H1 (cell line): ENCODE results near the gene FRMPD4. TPM values are rescaled to one million over a fixed set of nuclear protein-coding genes. Genes with fewer than 3 reads are reported as not detected.

Experiments used
- CTCF ChIA-PET: fragments of 300-600 bp; sonication (Branson Sonifier 250); formaldehyde crosslinking; loops from one replicate; lab custom pipeline; 2021; ENCODE audit not compliant: partially characterized antibody; lab: Charles Lee
- POLR2A ChIA-PET: fragments of 300-600 bp; sonication (Branson Sonifier 250); formaldehyde crosslinking; loops from one replicate; lab custom pipeline; 2021; ENCODE audit warnings: inconsistent platforms; ENCODE audit not compliant: partially characterized antibody; lab: Charles Lee
- DNase-seq, 2 experiments: peaks; one replicate each; pipeline versions ENCODE4 v3.0.0 to v3.0.0-alpha.2; 2010 to 2022; ENCODE audit warnings: low spot score in 2 of 2, low read depth in 1 of 2, mixed read lengths in 1 of 2
- FAIRE-seq: peaks from 2 replicates; lab custom pipeline; 2011; peaks lifted over from hg19 to GRCh38; lab: Jason Lieb, UNC
- H2AFZ ChIP-seq: 2 replicates; pipeline ENCODE4 v1.8.1; 2012; ENCODE audit warnings: low read length, inconsistent platforms
- H2AK5ac ChIP-seq: 2 replicates; pipeline ENCODE4 v1.6.1; 2013; ENCODE audit warnings: low read depth, low read length
- H2BK120ac ChIP-seq: replicated peaks from 2 replicates; pipeline ENCODE3; 2013; ENCODE audit warnings: low read depth, low read length, inconsistent platforms
- H2BK12ac ChIP-seq: 2 replicates; pipeline ENCODE4 v1.6.1; 2013; ENCODE audit warnings: low read depth, low read length
- H2BK15ac ChIP-seq: 2 replicates; pipeline ENCODE4 v1.6.1; 2013; ENCODE audit warnings: low read length
- H2BK20ac ChIP-seq: 2 replicates; pipeline ENCODE4 v1.6.1; 2013; ENCODE audit warnings: low read length
- H2BK5ac ChIP-seq: 2 replicates; pipeline ENCODE4 v1.6.1; 2013; ENCODE audit warnings: low read depth, low read length
- H3K14ac ChIP-seq: 2 replicates; pipeline ENCODE4 v1.6.1; 2013; ENCODE audit warnings: inconsistent platforms; ENCODE audit not compliant: insufficient read length
- H3K18ac ChIP-seq: 2 replicates; pipeline ENCODE4 v1.6.1; 2013; ENCODE audit warnings: low read length; ENCODE audit errors: extremely low read depth
- H3K23ac ChIP-seq: 2 replicates; pipeline ENCODE4 v1.6.1; 2013; ENCODE audit warnings: inconsistent platforms; ENCODE audit not compliant: insufficient read length
- H3K23me2 ChIP-seq: 2 replicates; pipeline ENCODE4 v1.6.1; 2013; ENCODE audit warnings: low read depth, low read length
- H3K27ac ChIP-seq: 2 replicates; pipeline ENCODE4 v1.6.1; 2011; ENCODE audit warnings: low read depth, low read length, inconsistent platforms
- H3K27me3 ChIP-seq, 4 experiments: replicated peaks in 1 of 4; 1 replicate in 1 of 4; 2 replicates in 3 of 4; pipeline versions ENCODE4 v1.6.1 to v1.8.1; 2011 to 2013; ENCODE audit warnings: low read length in 3 of 4, mild to moderate bottlenecking in 3 of 4, inconsistent platforms in 2 of 4, mixed read lengths in 2 of 4, moderate library complexity in 1 of 4; ENCODE audit not compliant: control insufficient read depth in 3 of 4, insufficient read depth in 3 of 4; ENCODE audit errors: extremely low read depth in 1 of 4
- H3K36me3 ChIP-seq, 4 experiments: 2 replicates each; pipeline versions ENCODE4 v1.6.1 to v1.8.1; 2011 to 2013; ENCODE audit warnings: mild to moderate bottlenecking in 4 of 4, low read length in 3 of 4, moderate library complexity in 2 of 4, control low read depth in 1 of 4, inconsistent platforms in 1 of 4; ENCODE audit not compliant: insufficient read depth in 4 of 4, control insufficient read depth in 2 of 4
- H3K4ac ChIP-seq: replicated peaks from 2 replicates; pipeline ENCODE3; 2013; ENCODE audit warnings: low read length, low read depth, mixed read lengths, inconsistent platforms; ENCODE audit not compliant: insufficient read length
- H3K4me1 ChIP-seq, 4 experiments: replicated peaks in 1 of 4; 1 replicate in 1 of 4; 2 replicates in 3 of 4; pipeline versions ENCODE4 v1.6.1 to v1.8.1; 2011 to 2013; ENCODE audit warnings: low read length in 3 of 4, inconsistent platforms in 2 of 4, mixed read lengths in 1 of 4; ENCODE audit not compliant: insufficient read depth in 4 of 4, control insufficient read depth in 3 of 4
- H3K4me2 ChIP-seq, 2 experiments: 2 replicates each; pipeline versions ENCODE4 v1.6.1 to v1.8.1; 2011 to 2013; ENCODE audit warnings: low read depth in 2 of 2, low read length in 2 of 2, control low read depth in 1 of 2, inconsistent platforms in 1 of 2, mild to moderate bottlenecking in 1 of 2; ENCODE audit not compliant: insufficient read depth in 1 of 2
- H3K4me3 ChIP-seq, 4 experiments: fragments of 200-600, 300-600 bp in 1 of 4; sonication (generic), shearing (Covaris generic), sonication (Bioruptor Twin) in 1 of 4; 2 replicates each; pipeline versions ENCODE4 v1.5.1 to v1.8.1; 2011 to 2016; ENCODE audit warnings: low read length in 4 of 4, low read depth in 3 of 4, control low read depth in 2 of 4, inconsistent platforms in 2 of 4, mild to moderate bottlenecking in 2 of 4, mixed read lengths in 1 of 4, moderate library complexity in 1 of 4; ENCODE audit not compliant: insufficient read depth in 2 of 4; ENCODE audit errors: extremely low read depth in 1 of 4
- H3K56ac ChIP-seq: replicated peaks from 2 replicates; pipeline ENCODE3; 2013; ENCODE audit warnings: low read depth, mild to moderate bottlenecking, mixed read lengths, low read length, inconsistent platforms; ENCODE audit not compliant: insufficient read length
- H3K79me1 ChIP-seq: 2 replicates; pipeline ENCODE4 v1.6.1; 2013; ENCODE audit warnings: low read depth, low read length, control low read depth
- H3K79me2 ChIP-seq, 2 experiments: 2 replicates each; pipeline versions ENCODE4 v1.6.1 to v1.8.1; 2012 to 2013; ENCODE audit warnings: low read length in 2 of 2, mild to moderate bottlenecking in 2 of 2, inconsistent platforms in 1 of 2; ENCODE audit not compliant: insufficient read depth in 2 of 2, control insufficient read depth in 1 of 2
- H3K9ac ChIP-seq, 4 experiments: replicated peaks in 1 of 4; 1 replicate in 1 of 4; 2 replicates in 3 of 4; pipeline versions ENCODE4 v1.6.1 to v1.8.1; 2011 to 2013; ENCODE audit warnings: low read depth in 3 of 4, low read length in 3 of 4, control low read depth in 2 of 4, mild to moderate bottlenecking in 2 of 4, moderate library complexity in 2 of 4, inconsistent platforms in 1 of 4; ENCODE audit errors: extremely low read depth in 1 of 4
- H3K9me3 ChIP-seq, 2 experiments: 2 replicates each; pipeline versions ENCODE4 v1.6.1 to v1.8.1; 2012 to 2013; ENCODE audit warnings: mild to moderate bottlenecking in 2 of 2, moderate library complexity in 2 of 2, control low read depth in 1 of 2, inconsistent platforms in 1 of 2, low read depth in 1 of 2, low read length in 1 of 2, mixed read lengths in 1 of 2; ENCODE audit not compliant: insufficient read depth in 2 of 2
- H4K20me1 ChIP-seq, 2 experiments: replicated peaks in 1 of 2; 2 replicates each; pipeline versions ENCODE3 to v1.8.1; 2011 to 2013; ENCODE audit warnings: inconsistent platforms in 2 of 2, low read length in 2 of 2, mild to moderate bottlenecking in 1 of 2; ENCODE audit not compliant: insufficient read depth in 2 of 2, control insufficient read depth in 1 of 2
- H4K5ac ChIP-seq: 2 replicates; pipeline ENCODE4 v1.6.1; 2013; ENCODE audit warnings: low read length, low read depth, mixed read lengths, inconsistent platforms; ENCODE audit not compliant: insufficient read length
- H4K8ac ChIP-seq: 2 replicates; pipeline ENCODE4 v1.8.0; 2013; ENCODE audit warnings: mild to moderate bottlenecking, moderate library complexity, low read length, inconsistent platforms; ENCODE audit not compliant: insufficient read depth; ENCODE audit errors: extremely low read depth
- H4K91ac ChIP-seq: replicated peaks from 2 replicates; pipeline ENCODE3; 2013; ENCODE audit warnings: low read length, mixed read lengths, inconsistent platforms; ENCODE audit not compliant: insufficient read length
- CBX5 ChIP-seq: fragments of 300-800, 300-1000 bp; sonication (generic); IDR thresholded peaks from 2 replicates; pipeline ENCODE4 v1.7.1; 2016; ENCODE audit warnings: antibody characterized with exemption, low read length, low read depth
- CTBP2 ChIP-seq: IDR thresholded peaks from 2 replicates; pipeline ENCODE4 v1.7.0; 2011; ENCODE audit warnings: borderline replicate concordance, mild to moderate bottlenecking, moderate library complexity, mixed read lengths, low read length; ENCODE audit not compliant: insufficient read depth, insufficient read length
- EGR1 ChIP-seq: IDR thresholded peaks from 2 replicates; pipeline ENCODE4 v1.6.1; 2011; ENCODE audit warnings: low read depth, low read length, borderline replicate concordance
- EP300 ChIP-seq, 2 experiments: IDR thresholded peaks; 1 replicate in 1 of 2; 2 replicates in 1 of 2; pipeline ENCODE4 v1.6.1; 2011 to 2012; ENCODE audit warnings: low read depth in 2 of 2, low read length in 2 of 2, mild to moderate bottlenecking in 2 of 2, borderline replicate concordance in 1 of 2, inconsistent platforms in 1 of 2, moderate library complexity in 1 of 2
- EZH2 ChIP-seq: fragments of 200-600 bp; sonication (generic); IDR thresholded peaks from 2 replicates; pipeline ENCODE4 v1.7.1; 2012; ENCODE audit warnings: low read depth, mild to moderate bottlenecking, moderate library complexity, low read length, inconsistent platforms; ENCODE audit not compliant: severe bottlenecking
- JUN ChIP-seq: IDR thresholded peaks from 2 replicates; pipeline ENCODE4 v1.6.1; 2011; ENCODE audit warnings: low read depth, mild to moderate bottlenecking, improper control_type of control experiment, low read length
- NRF1 ChIP-seq: IDR thresholded peaks from 2 replicates; pipeline ENCODE4 v1.6.1; 2011; ENCODE audit warnings: mild to moderate bottlenecking, low read depth, low read length, improper control_type of control experiment
- RAD21 ChIP-seq, 2 experiments: IDR thresholded peaks in 1 of 2; conservative IDR thresholded peaks in 1 of 2; 2 replicates each; pipeline ENCODE4 v1.6.1; 2011; ENCODE audit warnings: low read depth in 2 of 2, low read length in 2 of 2, improper control_type of control experiment in 1 of 2, inconsistent platforms in 1 of 2, mild to moderate bottlenecking in 1 of 2, moderate library complexity in 1 of 2
- RFX5 ChIP-seq: IDR thresholded peaks from 2 replicates; pipeline ENCODE4 v1.6.1; 2011; ENCODE audit warnings: low read depth, low read length, improper control_type of control experiment, borderline replicate concordance
- SAP30 ChIP-seq: fragments of 300-600 bp; sonication (generic); IDR thresholded peaks from 2 replicates; pipeline ENCODE4 v1.7.1; 2012; ENCODE audit warnings: low read length, moderate library complexity, mild to moderate bottlenecking, inconsistent platforms; ENCODE audit not compliant: insufficient read depth, insufficient replicate concordance
- SP4 ChIP-seq: IDR thresholded peaks from 2 replicates; pipeline ENCODE4 v1.6.1; 2012; ENCODE audit warnings: low read length, inconsistent platforms
- SRF ChIP-seq: IDR thresholded peaks from 2 replicates; pipeline ENCODE4 v1.6.1; 2011; ENCODE audit warnings: mild to moderate bottlenecking, low read depth, low read length, moderate library complexity
- WGBS, 2 experiments: shearing (Covaris generic) in 1 of 2; methylation state at CpG; one replicate each; pipeline versions ENCODE4 v1.1.6 to v1.1.7; 2013 to 2015; ENCODE audit warnings: low lambda C conversion rate in 2 of 2, mixed read lengths in 2 of 2, inconsistent platforms in 1 of 2, low coverage in 1 of 2, missing lambda C conversion rate in 1 of 2; ENCODE audit not compliant: insufficient replicate concordance in 2 of 2, insufficient coverage in 1 of 2, insufficient read length in 1 of 2; ENCODE audit errors: extremely low coverage in 1 of 2, missing lambda C conversion rate in 1 of 2; 5-methylcytosine and 5-hydroxymethylcytosine counted together
- polyA plus RNA-seq, 7 experiments: library from polyadenylated mRNA; depleted of rRNA in 3 of 7; stranded (reverse) in 5 of 7; unstranded in 2 of 7; fragments of >200 nt in 5 of 7; fragments of 200-250 nt in 2 of 7; gene quantifications; 1 replicate in 5 of 7; 2 replicates in 1 of 7; 4 replicates in 1 of 7; pipeline versions ENCODE4 v1.2.1 to v1.2.3, GENCODE V29; 2011 to 2013; ENCODE audit warnings: missing spikeins in 2 of 7, mixed read lengths in 2 of 7
- total RNA-seq: library from RNA; stranded (reverse); fragmentation: NEBNext Ultra II Directional; extraction: Animal tissue kit (Norgen Biotek cat#: 25700); gene quantifications from 2 replicates; pipeline ENCODE4 v1.2.1, GENCODE V29; 2021
- TF ChIP-seq, protein P1 (sequence below): IDR thresholded peaks from 2 replicates; pipeline ENCODE4 v1.6.1; 2011; ENCODE audit warnings: low read length, improper control_type of control experiment

The FRMPD4 gene
- total and polyA plus RNA-seq, 2 of the 8 experiments (the other 6 are each of a cell fraction or from before 2014, with no cell fraction given) = 0.02 to 0.37 TPM

DNA sequence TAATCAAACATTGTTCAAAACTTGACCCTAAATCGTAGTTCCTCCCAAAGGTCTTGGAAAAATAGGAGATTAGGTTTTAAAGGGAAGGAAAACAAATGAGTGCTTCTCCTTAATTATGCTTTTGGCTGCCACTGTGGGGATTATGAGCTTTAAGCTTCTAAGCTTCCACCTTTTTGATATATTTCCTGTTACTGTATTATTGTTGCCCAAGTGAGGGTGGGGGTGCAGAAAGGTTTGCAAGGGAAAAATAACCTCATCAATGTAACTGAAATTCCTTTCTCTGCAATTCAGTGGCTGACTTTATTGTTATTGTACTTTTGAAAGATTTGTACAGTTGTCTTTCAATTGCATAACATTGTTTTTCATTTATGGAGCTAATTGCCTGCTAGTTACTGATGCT, 285.1 kb downstream of the FRMPD4 start:
- POLR2A ChIA-PET = no interaction called here
- Histone ChIP-seq H2BK5ac (no peak overlapping the region), H3K18ac (no peak overlapping the region), H3K9ac (no peak overlapping the region), H4K8ac (no peak overlapping the region), H4K5ac (no peak overlapping the region), H2BK15ac (no peak overlapping the region), H4K91ac (no peak overlapping the region), H3K4ac (no peak overlapping the region), H3K56ac (no peak overlapping the region), H2AFZ (no peak overlapping the region), H2AK5ac (no peak overlapping the region), H3K79me2 (no peaks in the 10 kb centered on the region), H4K20me1 (no peaks in the 10 kb centered on the region), H3K23ac (no peak overlapping the region), H3K27ac (no peak overlapping the region), H3K4me2 (no peak overlapping the region), H3K79me1 (no peaks in the 10 kb centered on the region), H3K4me3 (no peak overlapping the region), H3K23me2 (no peaks in the 10 kb centered on the region), H2BK120ac (no peak overlapping the region), H3K9me3 (no peaks in the 10 kb centered on the region), H3K14ac (no peak overlapping the region), H3K4me1 (no peaks in the 10 kb centered on the region), H3K36me3 (no peaks in the 10 kb centered on the region), H2BK12ac (no peak overlapping the region), H3K27me3 (no peaks in the 10 kb centered on the region), H2BK20ac (no peak overlapping the region)
- no peak for FAIRE-seq
- 100% methylated on average over 1 of the region's 1 CpG; no CpG with 5 or more reads in 1 of the 2 experiments for WGBS, 2 experiments
- CTCF ChIA-PET = no interaction called here
- DNase-seq = no peak
- TF ChIP-seq, protein P1, sequence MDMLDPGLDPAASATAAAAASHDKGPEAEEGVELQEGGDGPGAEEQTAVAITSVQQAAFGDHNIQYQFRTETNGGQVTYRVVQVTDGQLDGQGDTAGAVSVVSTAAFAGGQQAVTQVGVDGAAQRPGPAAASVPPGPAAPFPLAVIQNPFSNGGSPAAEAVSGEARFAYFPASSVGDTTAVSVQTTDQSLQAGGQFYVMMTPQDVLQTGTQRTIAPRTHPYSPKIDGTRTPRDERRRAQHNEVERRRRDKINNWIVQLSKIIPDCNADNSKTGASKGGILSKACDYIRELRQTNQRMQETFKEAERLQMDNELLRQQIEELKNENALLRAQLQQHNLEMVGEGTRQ = no peak
- TF ChIP-seq RAD21 (IDR thresholded peaks at IDR 0.05 in 1 of 2, conservative IDR thresholded peaks at IDR 0.05 in 1 of 2; ENCODE audit: low read depth in 2 of 2, low read length in 2 of 2) (no peak), SAP30 (no peak), SP4 (no peak), CTBP2 (no peak), EGR1 (no peak), RFX5 (no peak), CBX5 (no peak), EZH2 (no peak), NRF1 (no peak), SRF (no peak), JUN (no peak), EP300 (IDR thresholded peaks at IDR 0.05; ENCODE audit: borderline replicate concordance in 1 of 2, low read depth in 2 of 2, low read length in 2 of 2) (no peak)
